Cardiac septum (tissue), 1 donor: Measurements from ENCODE around the gene NAA50. TPM values are rescaled to one million over a fixed set of nuclear protein-coding genes. Genes with fewer than 3 reads are reported as not detected.

Experiments
- DNase-seq: peaks from one replicate; pipeline ENCODE4 v3.0.0-alpha.2; 2020; ENCODE audit warnings: low spot score
- intact Hi-C: fragments of 100-400 bp; cut with DNase I; formaldehyde crosslinking; loops from one replicate; pipeline ENCODE4 v1.14.0; 2022
- total RNA-seq: library from RNA; stranded (reverse); fragmentation: NEBNext Ultra II Directional; extraction: Animal tissue kit (Norgen Biotek cat#: 25700); gene quantifications from one replicate; pipeline ENCODE4 v1.2.1, GENCODE V29; 2021
- donor health status: DM: no; HTN: no; CAD: no.

The NAA50 gene
- total RNA-seq, 1 donor from 2014 or later: 68.5 TPM

- DNase-seq: peak; percentile 80
- intact Hi-C loops: loop anchor here (2.0 to 10.0 kb wide), 4 partner anchors 37 to 312 kb away; partner anchors contain the start of genes CCDC191, GRAMD1C, QTRT2 and SPICE1
These were observed 901 bp downstream of the NAA50 start for GRCh38 chr3:113744941-113745755.

- DNase-seq: no peak
- intact Hi-C loops: loop anchor here (10.0 kb wide), 1 partner anchor 228 kb away; the partner anchor contains the start of gene SPICE1
These were observed 2.9 kb downstream of the NAA50 start for GRCh38 chr3:113743006-113743630.

GRCh38 chr3:113741620-113742019 lies 4.4 kb downstream of the NAA50 start:
- no peak for DNase-seq
- intact Hi-C loops: loop anchor here (10.0 kb wide), 1 partner anchor 227 kb away; the partner anchor contains the start of gene SPICE1

GRCh38 chr3:113741086-113741485 lies 5.0 kb downstream of the NAA50 start:
- intact Hi-C loops: loop anchor here (10.0 kb wide), 1 partner anchor 226 kb away; the partner anchor contains the start of gene SPICE1

GRCh38 chr3:113736548-113737089 lies 9.4 kb downstream of the NAA50 start:
- DNase-seq: no peak
- intact Hi-C loops: loop anchor here (10.0 kb wide), 1 partner anchor 178 kb away; no protein-coding TSS in a partner anchor

More at GRCh38 chr3:113741086-113741485, 5.0 kb downstream of the NAA50 start:
- no peak for DNase-seq

- intact Hi-C loops: loop anchor here (10.0 kb wide), 1 partner anchor 183 kb away; no protein-coding TSS in a partner anchor
- DNase-seq: no peak
These were observed 14.4 kb downstream of the NAA50 start for GRCh38 chr3:113731694-113732093.

GRCh38 chr3:113730550-113730949 lies 15.5 kb downstream of the NAA50 start:
- DNase-seq: no peak
- intact Hi-C loops: loop anchor here (10.0 kb wide), 1 partner anchor 184 kb away; no protein-coding TSS in a partner anchor

- intact Hi-C loops: no loop called here
- no peak for DNase-seq
These were observed 17.4 kb downstream of the NAA50 start for GRCh38 chr3:113728661-113729060.

- intact Hi-C loops: no loop called here
- no peak for DNase-seq
These were observed 24.4 kb downstream of the NAA50 start for GRCh38 chr3:113721636-113722035.

- intact Hi-C loops: no loop called here
- DNase-seq: no peak
These were observed 26.3 kb downstream of the NAA50 start for GRCh38 chr3:113719758-113720157.

- no peak for DNase-seq
- intact Hi-C loops: no loop called here
These were observed 26.8 kb downstream of the NAA50 start for GRCh38 chr3:113719294-113719693.

GRCh38 chr3:113717818-113718217 lies 28.2 kb downstream of the NAA50 start:
- DNase-seq: no peak
- intact Hi-C loops: no loop called here

GRCh38 chr3:113717308-113717707 lies 28.7 kb downstream of the NAA50 start:
- no peak for DNase-seq
- intact Hi-C loops: no loop called here

- intact Hi-C loops: no loop called here
- DNase-seq: no peak
These were observed 31.3 kb downstream of the NAA50 start for GRCh38 chr3:113714702-113715101.

GRCh38 chr3:113712129-113712528 lies 33.9 kb downstream of the NAA50 start:
- DNase-seq: no peak
- intact Hi-C loops: no loop called here

GRCh38 chr3:113707835-113708234 lies 38.2 kb downstream of the NAA50 start:
- no peak for DNase-seq
- intact Hi-C loops: no loop called here

- intact Hi-C loops: no loop called here
- DNase-seq: no peak
These were observed 47.1 kb downstream of the NAA50 start for GRCh38 chr3:113698956-113699355.

- intact Hi-C loops: no loop called here
- DNase-seq: no peak
These were observed 47.8 kb downstream of the NAA50 start for GRCh38 chr3:113698213-113698742.

GRCh38 chr3:113697500-113698090 lies 48.5 kb downstream of the NAA50 start:
- intact Hi-C loops: no loop called here
- DNase-seq: no peak
